SK-N-SH treated with all-trans-retinoic acid at 6 μM for 48 hours (cell line): Measurements from ENCODE around the gene C17orf50.
"Not testable (repeated sequence)": the region's sequence is repeated elsewhere in the genome, so short reads cannot be mapped to it uniquely, and the experiment has no call there.

Experiments used
- ATAC-seq: fragments of 200-7000 bp; cut with Tn5 transposase; 3 replicates; pipeline ENCODE4 v1.9.1; 2020; ENCODE audit warnings: mild to moderate bottlenecking, moderate library complexity
- ARNTL ChIP-seq: fragments of 450-650 bp; formaldehyde crosslinking; IDR thresholded peaks from 2 replicates; pipeline ENCODE4 v1.5.0; 2020; ENCODE audit warnings: low read depth, mild to moderate bottlenecking, moderate library complexity, borderline replicate concordance
- BACH2 ChIP-seq: fragments of 250-450 bp; sonication (Bioruptor Pico); IDR thresholded peaks from 2 replicates; pipeline ENCODE4 v1.9.0; 2021; ENCODE audit warnings: mild to moderate bottlenecking, borderline replicate concordance
- CREB5 ChIP-seq: fragments of 250-450 bp; sonication (Bioruptor Pico); IDR thresholded peaks from 2 replicates; pipeline ENCODE4 v1.5.1; 2020; ENCODE audit warnings: low read depth, mild to moderate bottlenecking, moderate library complexity
- CSDC2 ChIP-seq: fragments of 250-450 bp; sonication (Bioruptor Pico); IDR thresholded peaks from 2 replicates; pipeline ENCODE4 v1.5.0; 2020; ENCODE audit warnings: mild to moderate bottlenecking, moderate library complexity
- ESRRG ChIP-seq: fragments of 250-450 bp; sonication (Bioruptor Pico); IDR thresholded peaks from 2 replicates; pipeline ENCODE4 v1.6.1; 2021; ENCODE audit warnings: mild to moderate bottlenecking
- GLIS3 ChIP-seq: fragments of 250-450 bp; sonication (Bioruptor Pico); IDR thresholded peaks from 2 replicates; pipeline ENCODE4 v1.5.0; 2020; ENCODE audit warnings: mild to moderate bottlenecking, moderate library complexity
- ISL1 ChIP-seq: fragments of 250-450 bp; sonication (Bioruptor Pico); IDR thresholded peaks from 2 replicates; pipeline ENCODE4 v2.1.2; 2022; ENCODE audit warnings: mild to moderate bottlenecking, moderate library complexity
- POU6F1 ChIP-seq: fragments of 250-450 bp; sonication (Bioruptor Pico); IDR thresholded peaks from 2 replicates; pipeline ENCODE4 v1.8.0; 2021; ENCODE audit warnings: low read depth, mild to moderate bottlenecking, moderate library complexity, borderline replicate concordance
- PPARA ChIP-seq: fragments of 250-450 bp; sonication (Bioruptor Pico); IDR thresholded peaks from 2 replicates; pipeline ENCODE4 v1.5.0; 2020; ENCODE audit warnings: mild to moderate bottlenecking, borderline replicate concordance
- RARB ChIP-seq: fragments of 250-450 bp; sonication (Bioruptor Pico); IDR thresholded peaks from 2 replicates; pipeline ENCODE4 v1.8.0; 2021; ENCODE audit warnings: mild to moderate bottlenecking, moderate library complexity
- SNAI2 ChIP-seq: fragments of 250-450 bp; sonication (Bioruptor Pico); IDR thresholded peaks from 2 replicates; pipeline ENCODE4 v1.5.0; 2020; ENCODE audit warnings: mild to moderate bottlenecking, moderate library complexity
- TCF4 ChIP-seq: fragments of 250-450 bp; sonication (Bioruptor Pico); IDR thresholded peaks from 2 replicates; pipeline ENCODE4 v1.8.0; 2021; ENCODE audit warnings: mild to moderate bottlenecking, moderate library complexity, borderline replicate concordance
- TOX ChIP-seq: fragments of 250-450 bp; sonication (Bioruptor Pico); IDR thresholded peaks from 2 replicates; pipeline ENCODE4 v1.8.0; 2021; ENCODE audit warnings: mild to moderate bottlenecking, moderate library complexity, borderline replicate concordance
- ZC3H10 ChIP-seq: fragments of 250-450 bp; sonication (Bioruptor Pico); IDR thresholded peaks from 2 replicates; pipeline ENCODE4 v1.5.1; 2021; ENCODE audit warnings: mild to moderate bottlenecking, moderate library complexity
- ZFP3 ChIP-seq: fragments of 250-450 bp; sonication (Bioruptor Pico); IDR thresholded peaks from 2 replicates; pipeline ENCODE4 v1.5.0; 2020; ENCODE audit warnings: mild to moderate bottlenecking, moderate library complexity
- ZFP30 ChIP-seq: fragments of 450-650 bp; formaldehyde crosslinking; IDR thresholded peaks from 2 replicates; pipeline ENCODE4 v1.5.0; 2022; ENCODE audit warnings: mild to moderate bottlenecking, moderate library complexity
- ZNF565 ChIP-seq: fragments of 450-650 bp; formaldehyde crosslinking; conservative IDR thresholded peaks from 2 replicates; pipeline ENCODE4 v1.5.0; 2020; ENCODE audit warnings: low read depth, mild to moderate bottlenecking, moderate library complexity
- ZNF70 ChIP-seq: fragments of 450-650 bp; formaldehyde crosslinking; IDR thresholded peaks from 2 replicates; pipeline ENCODE4 v1.5.0; 2020; ENCODE audit warnings: mild to moderate bottlenecking, moderate library complexity
- ZNF8 ChIP-seq: fragments of 450-650 bp; formaldehyde crosslinking; IDR thresholded peaks from 2 replicates; pipeline ENCODE4 v1.5.0; 2020; ENCODE audit warnings: mild to moderate bottlenecking, moderate library complexity
- TF ChIP-seq, protein P1 (sequence below): fragments of 250-450 bp; sonication (Bioruptor Pico); IDR thresholded peaks from 2 replicates; pipeline ENCODE4 v1.5.0; 2020; ENCODE audit warnings: mild to moderate bottlenecking, moderate library complexity
- TF ChIP-seq, protein P2 (sequence below): fragments of 250-450 bp; sonication (Bioruptor Pico); IDR thresholded peaks from 2 replicates; pipeline ENCODE4 v1.5.1; 2021; ENCODE audit warnings: mild to moderate bottlenecking, moderate library complexity

The C17orf50 gene

DNA sequence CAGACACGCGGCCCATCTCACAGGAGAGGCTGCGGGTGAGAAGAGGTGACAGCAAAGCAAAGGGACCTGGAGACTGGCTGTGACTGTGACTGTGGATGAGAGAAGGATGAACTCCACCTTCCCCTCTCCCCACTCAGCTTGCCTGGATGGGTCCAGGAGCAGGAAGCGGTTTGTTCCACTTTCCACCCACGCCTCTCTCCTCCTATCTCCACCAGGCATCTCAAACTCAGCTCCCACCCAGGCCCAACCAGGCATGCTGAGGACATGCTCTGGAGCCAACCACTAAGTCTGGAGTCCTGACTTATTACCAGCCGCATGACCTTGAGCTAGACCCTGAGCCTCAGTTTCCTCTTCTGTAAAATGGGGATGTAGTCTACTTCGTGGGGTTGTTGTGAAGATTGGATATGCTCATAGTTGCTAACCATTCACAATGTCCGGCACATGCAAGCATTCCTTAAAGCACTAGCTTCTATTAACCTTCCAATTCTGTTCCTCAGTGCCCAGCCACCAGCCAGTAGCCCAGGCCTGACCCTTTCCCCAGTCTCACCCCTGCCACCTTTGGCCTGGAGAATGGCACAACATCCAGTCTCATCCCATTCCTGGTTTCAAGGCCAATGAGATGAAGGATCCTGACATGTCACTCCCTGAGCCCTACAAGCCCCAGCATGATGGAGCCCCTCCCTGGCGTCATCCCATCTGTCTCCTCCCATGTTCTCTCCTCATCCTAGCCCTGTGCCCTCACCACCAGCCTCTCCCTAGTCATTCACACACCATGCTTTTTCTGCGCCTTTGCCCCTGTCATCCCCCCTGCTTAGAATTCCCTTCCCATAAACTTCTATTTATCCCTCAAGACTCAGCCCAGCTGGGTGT lies 9.9 kb upstream of the C17orf50 start:
- ATAC-seq = no peak
- TF ChIP-seq CREB5 (CRISPR knock-in tag) (no peak), CSDC2 (CRISPR knock-in tag) (no peak), GLIS3 (CRISPR knock-in tag) (no peak), ZFP3 (CRISPR knock-in tag) (no peak), ARNTL (CRISPR knock-in tag) (no peak), ZNF565 (CRISPR knock-in tag) (no peak), ZNF8 (CRISPR knock-in tag) (no peak), TOX (no peak), TCF4 (CRISPR knock-in tag) (no peak), BACH2 (CRISPR knock-in tag) (no peak), ESRRG (no peak), ZNF70 (no peak), RARB (CRISPR knock-in tag) (no peak), POU6F1 (CRISPR knock-in tag) (no peak)
- TF ChIP-seq, protein P1, sequence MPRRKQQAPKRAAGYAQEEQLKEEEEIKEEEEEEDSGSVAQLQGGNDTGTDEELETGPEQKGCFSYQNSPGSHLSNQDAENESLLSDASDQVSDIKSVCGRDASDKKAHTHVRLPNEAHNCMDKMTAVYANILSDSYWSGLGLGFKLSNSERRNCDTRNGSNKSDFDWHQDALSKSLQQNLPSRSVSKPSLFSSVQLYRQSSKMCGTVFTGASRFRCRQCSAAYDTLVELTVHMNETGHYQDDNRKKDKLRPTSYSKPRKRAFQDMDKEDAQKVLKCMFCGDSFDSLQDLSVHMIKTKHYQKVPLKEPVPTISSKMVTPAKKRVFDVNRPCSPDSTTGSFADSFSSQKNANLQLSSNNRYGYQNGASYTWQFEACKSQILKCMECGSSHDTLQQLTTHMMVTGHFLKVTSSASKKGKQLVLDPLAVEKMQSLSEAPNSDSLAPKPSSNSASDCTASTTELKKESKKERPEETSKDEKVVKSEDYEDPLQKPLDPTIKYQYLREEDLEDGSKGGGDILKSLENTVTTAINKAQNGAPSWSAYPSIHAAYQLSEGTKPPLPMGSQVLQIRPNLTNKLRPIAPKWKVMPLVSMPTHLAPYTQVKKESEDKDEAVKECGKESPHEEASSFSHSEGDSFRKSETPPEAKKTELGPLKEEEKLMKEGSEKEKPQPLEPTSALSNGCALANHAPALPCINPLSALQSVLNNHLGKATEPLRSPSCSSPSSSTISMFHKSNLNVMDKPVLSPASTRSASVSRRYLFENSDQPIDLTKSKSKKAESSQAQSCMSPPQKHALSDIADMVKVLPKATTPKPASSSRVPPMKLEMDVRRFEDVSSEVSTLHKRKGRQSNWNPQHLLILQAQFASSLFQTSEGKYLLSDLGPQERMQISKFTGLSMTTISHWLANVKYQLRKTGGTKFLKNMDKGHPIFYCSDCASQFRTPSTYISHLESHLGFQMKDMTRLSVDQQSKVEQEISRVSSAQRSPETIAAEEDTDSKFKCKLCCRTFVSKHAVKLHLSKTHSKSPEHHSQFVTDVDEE (CRISPR knock-in tag) = no peak
- TF ChIP-seq, protein P2, sequence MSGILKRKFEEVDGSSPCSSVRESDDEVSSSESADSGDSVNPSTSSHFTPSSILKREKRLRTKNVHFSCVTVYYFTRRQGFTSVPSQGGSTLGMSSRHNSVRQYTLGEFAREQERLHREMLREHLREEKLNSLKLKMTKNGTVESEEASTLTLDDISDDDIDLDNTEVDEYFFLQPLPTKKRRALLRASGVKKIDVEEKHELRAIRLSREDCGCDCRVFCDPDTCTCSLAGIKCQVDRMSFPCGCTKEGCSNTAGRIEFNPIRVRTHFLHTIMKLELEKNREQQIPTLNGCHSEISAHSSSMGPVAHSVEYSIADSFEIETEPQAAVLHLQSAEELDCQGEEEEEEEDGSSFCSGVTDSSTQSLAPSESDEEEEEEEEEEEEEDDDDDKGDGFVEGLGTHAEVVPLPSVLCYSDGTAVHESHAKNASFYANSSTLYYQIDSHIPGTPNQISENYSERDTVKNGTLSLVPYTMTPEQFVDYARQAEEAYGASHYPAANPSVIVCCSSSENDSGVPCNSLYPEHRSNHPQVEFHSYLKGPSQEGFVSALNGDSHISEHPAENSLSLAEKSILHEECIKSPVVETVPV (CRISPR knock-in tag) = no peak

DNA sequence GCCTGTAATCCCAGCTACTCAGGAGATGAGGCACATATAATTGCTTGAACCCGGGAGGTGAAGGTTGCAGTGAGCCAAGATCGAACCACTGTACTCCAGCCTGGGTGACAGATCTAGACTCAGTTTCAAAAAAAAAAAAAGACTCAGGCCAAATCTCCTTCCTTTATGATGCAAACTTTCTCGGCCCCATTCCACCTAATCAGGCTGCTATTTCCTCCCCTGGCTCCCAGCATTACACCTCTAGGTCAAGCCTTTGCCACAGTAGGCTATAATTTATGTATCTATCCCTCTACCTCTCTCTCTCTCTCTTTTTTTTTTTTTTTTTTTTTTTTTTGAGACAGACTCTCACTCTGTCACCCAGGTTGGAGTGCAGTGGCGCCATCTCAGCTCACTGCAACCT lies 9.1 kb upstream of the C17orf50 start:
- not testable (repeated sequence) for ATAC-seq

DNA sequence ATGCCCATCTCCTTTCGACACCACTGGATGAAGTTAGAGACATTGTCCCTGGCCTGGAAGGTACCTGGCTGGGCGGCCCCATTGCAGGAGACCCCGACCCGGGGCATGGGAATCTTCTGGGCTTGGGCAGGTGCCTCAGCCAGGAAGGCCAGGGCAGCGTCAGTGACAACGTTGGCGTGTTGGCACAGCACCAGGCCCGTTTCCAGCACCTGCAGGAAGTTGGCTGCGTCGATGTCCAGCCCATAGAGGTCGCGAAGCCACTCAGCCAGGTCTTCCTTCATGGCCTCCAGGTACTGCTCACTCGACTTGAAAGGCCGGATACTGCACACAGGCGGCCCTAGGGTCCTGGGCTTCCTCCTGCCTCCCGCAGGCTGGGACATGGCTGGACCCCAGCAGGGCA lies 8.2 kb upstream of the C17orf50 start:
- ATAC-seq = no peak
- TF ChIP-seq ZNF565 (CRISPR knock-in tag) = no peak
- no peak for TF ChIP-seq ISL1 (CRISPR knock-in tag)
- TF ChIP-seq, protein P1 (CRISPR knock-in tag) = no peak
- TF ChIP-seq SNAI2 (CRISPR knock-in tag) = no peak
- no peak for TF ChIP-seq ZFP30 (CRISPR knock-in tag)
- TF ChIP-seq ZFP3 (CRISPR knock-in tag) = no peak
- no peak for TF ChIP-seq ZC3H10 (CRISPR knock-in tag)
- no peak for TF ChIP-seq PPARA (CRISPR knock-in tag)
- no peak for TF ChIP-seq ZNF8 (CRISPR knock-in tag)
- TF ChIP-seq TOX = no peak
- TF ChIP-seq POU6F1 (CRISPR knock-in tag) = no peak
- TF ChIP-seq ARNTL (CRISPR knock-in tag) = no peak
- no peak for TF ChIP-seq ESRRG
- no peak for TF ChIP-seq GLIS3 (CRISPR knock-in tag)
- TF ChIP-seq, protein P2 (CRISPR knock-in tag) = no peak
- TF ChIP-seq TCF4 (CRISPR knock-in tag) = no peak
- no peak for TF ChIP-seq CSDC2 (CRISPR knock-in tag)
